IMR-90 (cell line): Measurements from ENCODE around the gene LINC01488. TPM values are rescaled to one million over a fixed set of nuclear protein-coding genes. Genes with fewer than 3 reads are reported as not detected.
A peak's percentile ranks its signal among the peaks of the same experiment; 100 is the strongest.

ENCODE experiments used
- ATAC-seq: fragments of 200-7000 bp; cut with Tn5 transposase; 2 replicates; pipeline ENCODE4 v1.9.1; 2020; ENCODE audit warnings: low read depth, mild to moderate bottlenecking, moderate library complexity
- BruUV-seq: library from RNA; stranded (reverse); fragments of 400-500 nt; replicated peaks from 2 replicates; lab custom pipeline; 2021; lab: Mats Ljungman, UMichigan
- CTCF ChIA-PET: fragments of 300-600 bp; formaldehyde crosslinking; extraction: SDS; loops from one replicate; lab custom pipeline; 2021; ENCODE audit warnings: antibody characterized with exemption; lab: Yijun Ruan, JAX
- POLR2A ChIA-PET: fragments of 300-600 bp; sonication (Branson Sonifier 250); formaldehyde crosslinking; loops from one replicate; lab custom pipeline; 2022; ENCODE audit warnings: antibody characterized with exemption; ENCODE audit not compliant: unreplicated experiment; lab: Charles Lee
- DNase-seq: peaks from one replicate; pipeline ENCODE4 v3.0.0; 2013
- H2AFZ ChIP-seq: replicated peaks from 2 replicates; pipeline ENCODE3; 2013; ENCODE audit warnings: low read length, mild to moderate bottlenecking; ENCODE audit not compliant: poor library complexity
- H2AK5ac ChIP-seq: 2 replicates; pipeline ENCODE4 v1.6.1; 2013; ENCODE audit warnings: low read depth, low read length, inconsistent platforms
- H2AK9ac ChIP-seq: replicated peaks from 2 replicates; pipeline ENCODE3; 2013; ENCODE audit warnings: mild to moderate bottlenecking, low read depth, low read length, moderate library complexity; ENCODE audit not compliant: poor library complexity
- H2BK120ac ChIP-seq: 2 replicates; pipeline ENCODE4 v1.6.1; 2013; ENCODE audit warnings: low read depth, low read length, inconsistent platforms
- H2BK15ac ChIP-seq: 3 replicates; pipeline ENCODE4 v1.6.1; 2013; ENCODE audit warnings: low read depth, low read length, inconsistent platforms
- H2BK20ac ChIP-seq: 2 replicates; pipeline ENCODE4 v1.6.1; 2013; ENCODE audit warnings: low read depth, mild to moderate bottlenecking, inconsistent platforms, low read length, moderate library complexity
- H2BK5ac ChIP-seq: 2 replicates; pipeline ENCODE4 v1.6.1; 2013; ENCODE audit warnings: mild to moderate bottlenecking, low read depth, low read length, inconsistent platforms; ENCODE audit not compliant: poor library complexity, severe bottlenecking
- H3K14ac ChIP-seq: replicated peaks from 2 replicates; pipeline ENCODE4 v1.6.1; 2013; ENCODE audit warnings: low read depth, low read length, inconsistent platforms
- H3K18ac ChIP-seq: 2 replicates; pipeline ENCODE4 v1.6.1; 2013; ENCODE audit warnings: low read depth, low read length, control low read depth
- H3K23ac ChIP-seq: 2 replicates; pipeline ENCODE4 v1.6.1; 2013; ENCODE audit warnings: low read depth, low read length, inconsistent platforms
- H3K27ac ChIP-seq: 2 replicates; pipeline ENCODE4 v1.5.1; 2013; ENCODE audit warnings: mild to moderate bottlenecking, control low read depth, low read length; ENCODE audit not compliant: insufficient read depth
- H3K27me3 ChIP-seq: 2 replicates; pipeline ENCODE4 v1.6.1; 2013; ENCODE audit warnings: low read length; ENCODE audit not compliant: control insufficient read depth, insufficient read depth
- H3K36me3 ChIP-seq: 2 replicates; pipeline ENCODE4 v1.6.1; 2013; ENCODE audit warnings: low read length, mixed read lengths; ENCODE audit not compliant: control insufficient read depth, insufficient read depth
- H3K4ac ChIP-seq: 2 replicates; pipeline ENCODE4 v1.6.1; 2013; ENCODE audit warnings: low read depth, low read length, inconsistent platforms
- H3K4me1 ChIP-seq: 2 replicates; pipeline ENCODE4 v1.6.1; 2013; ENCODE audit warnings: low read length, mixed read lengths; ENCODE audit not compliant: control insufficient read depth, insufficient read depth
- H3K4me2 ChIP-seq: 2 replicates; pipeline ENCODE4 v1.6.1; 2013; ENCODE audit warnings: low read depth, mild to moderate bottlenecking, control low read depth, low read length, moderate library complexity
- H3K4me3 ChIP-seq: 2 replicates; pipeline ENCODE4 v1.5.1; 2013; ENCODE audit warnings: low read depth, mild to moderate bottlenecking, control low read depth, low read length, moderate library complexity; ENCODE audit not compliant: insufficient read depth
- H3K56ac ChIP-seq: 2 replicates; pipeline ENCODE4 v1.6.1; 2013; ENCODE audit warnings: low read length, inconsistent platforms; ENCODE audit not compliant: insufficient read depth; ENCODE audit errors: extremely low read depth
- H3K79me1 ChIP-seq, 2 experiments: 2 replicates each; pipeline ENCODE4 v1.6.1; 2013; ENCODE audit warnings: low read length in 2 of 2, inconsistent platforms in 1 of 2, low read depth in 1 of 2
- H3K9ac ChIP-seq: 2 replicates; pipeline ENCODE4 v1.6.1; 2013; ENCODE audit warnings: low read depth, low read length, control low read depth
- H3K9me1 ChIP-seq: 2 replicates; pipeline ENCODE4 v1.6.1; 2013; ENCODE audit warnings: low read length, inconsistent platforms; ENCODE audit not compliant: insufficient read depth
- H3K9me3 ChIP-seq: 2 replicates; pipeline ENCODE4 v1.6.1; 2013; ENCODE audit warnings: low read length; ENCODE audit not compliant: control insufficient read depth, insufficient read depth
- H4K20me1 ChIP-seq: 2 replicates; pipeline ENCODE4 v1.6.1; 2013; ENCODE audit warnings: low read length, inconsistent platforms; ENCODE audit not compliant: insufficient read depth
- H4K5ac ChIP-seq: 2 replicates; pipeline ENCODE4 v1.6.1; 2013; ENCODE audit warnings: mild to moderate bottlenecking, low read depth, low read length, control low read depth
- H4K8ac ChIP-seq, 2 experiments: 2 replicates each; pipeline ENCODE4 v1.6.1; 2013; ENCODE audit warnings: low read depth in 2 of 2, low read length in 2 of 2, control low read depth in 1 of 2, inconsistent platforms in 1 of 2
- H4K91ac ChIP-seq: 2 replicates; pipeline ENCODE4 v1.6.1; 2013; ENCODE audit warnings: low read depth, low read length, inconsistent platforms; ENCODE audit not compliant: insufficient read depth
- BHLHE40 ChIP-seq: fragments of 150-350 bp; IDR thresholded peaks from 2 replicates; pipeline ENCODE4 v1.6.1; 2016; ENCODE audit warnings: mild to moderate bottlenecking, low read depth, low read length
- CHD1 ChIP-seq: IDR thresholded peaks from 2 replicates; pipeline ENCODE4 v1.6.1; 2012; ENCODE audit warnings: low read depth, low read length, improper control_type of control experiment
- FOS ChIP-seq: fragments of 150-350 bp; IDR thresholded peaks from 2 replicates; pipeline ENCODE4 v1.6.1; 2016; ENCODE audit warnings: low read depth, low read length
- MAFK ChIP-seq: IDR thresholded peaks from 2 replicates; pipeline ENCODE4 v1.6.1; 2012; ENCODE audit warnings: low read depth, low read length, improper control_type of control experiment
- MXI1 ChIP-seq: IDR thresholded peaks from 2 replicates; pipeline ENCODE4 v1.6.1; 2012; ENCODE audit warnings: low read depth, mild to moderate bottlenecking, low read length, moderate library complexity, borderline replicate concordance
- POLR2A ChIP-seq: IDR thresholded peaks from 2 replicates; pipeline ENCODE4 v1.6.1; 2012; ENCODE audit warnings: mild to moderate bottlenecking, low read depth, low read length
- RAD21 ChIP-seq: IDR thresholded peaks from 2 replicates; pipeline ENCODE4 v1.6.1; 2012; ENCODE audit warnings: low read length, improper control_type of control experiment
- SMC3 ChIP-seq: fragments of 150-350 bp; IDR thresholded peaks from 2 replicates; pipeline ENCODE4 v1.6.1; 2016; ENCODE audit warnings: low read depth, mild to moderate bottlenecking, antibody characterized with exemption, low read length, moderate library complexity
- WGBS, 2 experiments: methylation state at CpG; one replicate each; pipeline versions ENCODE4 v1.1.5 to v1.1.7; 2013; ENCODE audit warnings: missing lambda C conversion rate in 2 of 2; ENCODE audit not compliant: insufficient read length in 1 of 2; ENCODE audit errors: extremely low coverage in 2 of 2; 5-methylcytosine and 5-hydroxymethylcytosine counted together
- dilution Hi-C: fragments of 300-500 bp; cut with HindIII; formaldehyde crosslinking; loops from one replicate; pipeline ENCODE4 v1.14.3; 2018; ENCODE audit warnings: low sequenced_read_pairs; ENCODE audit not compliant: unreplicated experiment
- in situ Hi-C: fragments of 300-500 bp; cut with MboI; formaldehyde crosslinking; loops from 3 replicates; pipeline ENCODE4 v1.14.3; 2019; ENCODE audit warnings: low sequenced_read_pairs, inconsistent platforms, mixed read lengths
- intact Hi-C: fragments of 100-400 bp; cut with micrococcal nuclease; formaldehyde crosslinking; loops from 2 replicates; pipeline ENCODE4 v1.10.0; 2022
- polyA plus RNA-seq, 3 experiments: library from polyadenylated mRNA; depleted of rRNA; stranded (reverse); fragments of >200 nt; gene quantifications; 2 replicates each; pipeline ENCODE4 v1.2.3, GENCODE V29; 2012; ENCODE audit warnings: low replicate concordance in 1 of 3
- total RNA-seq: library from RNA; depleted of rRNA; stranded (reverse); fragments of >200 nt; gene quantifications from 2 replicates; pipeline ENCODE4 v1.2.3, GENCODE V29; 2012
- TF ChIP-seq, protein P1 (sequence below): conservative IDR thresholded peaks from 2 replicates; pipeline ENCODE4 v1.5.1; 2012; ENCODE audit warnings: mild to moderate bottlenecking, low read depth, low read length, improper control_type of control experiment
- TF ChIP-seq, protein P2 (sequence below): fragments of 150-350 bp; IDR thresholded peaks from 2 replicates; pipeline ENCODE4 v1.6.1; 2016; ENCODE audit warnings: low read depth, mild to moderate bottlenecking, low read length, moderate library complexity, borderline replicate concordance
- TF ChIP-seq, protein P3 (sequence below): fragments of 150-350 bp; IDR thresholded peaks from 2 replicates; pipeline ENCODE4 v1.6.1; 2017; ENCODE audit warnings: mild to moderate bottlenecking, antibody characterized with exemption, low read length, low read depth

The LINC01488 gene
- total and polyA plus RNA-seq, 2 of the 4 experiments (the other 2 are of a cell fraction) = not detected

DNA sequence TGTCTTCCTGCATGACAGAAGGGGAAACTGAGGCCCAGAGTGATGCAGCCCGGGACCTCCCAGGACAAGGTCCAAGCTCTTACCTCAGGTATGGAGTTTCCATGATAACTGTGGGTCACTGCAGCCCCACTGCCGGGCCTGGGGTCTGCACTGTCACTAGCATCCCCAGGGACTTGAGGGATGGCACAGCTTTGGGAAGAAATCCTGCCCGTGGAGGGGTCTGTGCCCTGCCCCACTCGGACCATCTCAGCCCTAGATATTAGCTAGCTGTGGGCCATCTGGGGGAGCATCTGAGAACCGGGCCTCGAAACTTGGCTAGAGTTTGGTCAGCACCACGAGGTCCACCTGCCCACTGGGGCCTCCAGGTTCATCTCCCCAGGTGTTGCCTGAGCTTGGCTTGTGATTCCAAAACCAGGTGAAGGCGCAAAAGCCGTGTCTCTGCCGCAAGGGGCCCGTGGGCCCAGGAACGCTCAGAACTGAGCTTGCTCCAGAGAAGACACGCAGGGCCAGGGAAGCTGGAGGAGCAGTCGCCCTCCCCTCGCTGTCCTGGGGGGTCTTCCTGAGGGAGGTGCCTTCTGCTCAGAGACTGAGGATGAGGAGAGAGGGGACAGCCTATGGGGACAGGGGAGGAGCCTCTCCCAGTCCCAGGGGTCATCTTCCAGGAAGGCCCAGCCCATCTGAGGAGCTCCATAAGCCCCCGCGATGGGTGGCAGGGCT, 4.8 kb downstream of the LINC01488 start:
- H3K23ac ChIP-seq = no peak overlapping the region
- POLR2A ChIA-PET = no interaction called here
- H3K4me2 ChIP-seq = no peak overlapping the region
- ATAC-seq (no peak), DNase-seq (no peak)
- no peak overlapping the region; the same call in 1 of the 2 replicates for H2AK5ac ChIP-seq
- WGBS, 2 experiments = 88% methylated on average over 9 of the region's 17 CpGs; no CpG with 5 or more reads in 1 of the 2 experiments
- intact Hi-C loops = no loop called here
- H3K27me3 ChIP-seq = peaks cover 3% of the 10 kb centered on the region; the same call in 1 of the 2 replicates
- H2BK15ac ChIP-seq = no peak overlapping the region
- H4K8ac ChIP-seq = no peak overlapping the region
- H2BK5ac ChIP-seq = no peak overlapping the region
- no peak overlapping the region for H2BK20ac ChIP-seq
- no peak overlapping the region for H3K18ac ChIP-seq
- H3K9me3 ChIP-seq = no peaks in the 10 kb centered on the region
- H3K9ac ChIP-seq = no peak overlapping the region
- no peak overlapping the region for H2BK120ac ChIP-seq
- no peak overlapping the region for H4K91ac ChIP-seq
- H3K4ac ChIP-seq = no peak overlapping the region
- no peaks in the 10 kb centered on the region for H3K9me1 ChIP-seq
- H3K14ac ChIP-seq = no peak overlapping the region; the same call in 1 of the 2 replicates
- no peaks in the 10 kb centered on the region for H3K4me1 ChIP-seq
- dilution Hi-C loops = no loop called here
- H3K4me3 ChIP-seq = no peak overlapping the region
- no peak overlapping the region for H3K27ac ChIP-seq
- peak overlapping the region; percentile 48 for H2AFZ ChIP-seq
- no peak overlapping the region for H3K56ac ChIP-seq
- BruUV-seq = no TSS peak
- TF ChIP-seq MXI1 (no peak), BHLHE40 (no peak), MAFK (no peak), SMC3 (no peak), POLR2A (no peak), FOS (no peak), CHD1 (no peak), RAD21 (no peak)
- TF ChIP-seq, protein P1, sequence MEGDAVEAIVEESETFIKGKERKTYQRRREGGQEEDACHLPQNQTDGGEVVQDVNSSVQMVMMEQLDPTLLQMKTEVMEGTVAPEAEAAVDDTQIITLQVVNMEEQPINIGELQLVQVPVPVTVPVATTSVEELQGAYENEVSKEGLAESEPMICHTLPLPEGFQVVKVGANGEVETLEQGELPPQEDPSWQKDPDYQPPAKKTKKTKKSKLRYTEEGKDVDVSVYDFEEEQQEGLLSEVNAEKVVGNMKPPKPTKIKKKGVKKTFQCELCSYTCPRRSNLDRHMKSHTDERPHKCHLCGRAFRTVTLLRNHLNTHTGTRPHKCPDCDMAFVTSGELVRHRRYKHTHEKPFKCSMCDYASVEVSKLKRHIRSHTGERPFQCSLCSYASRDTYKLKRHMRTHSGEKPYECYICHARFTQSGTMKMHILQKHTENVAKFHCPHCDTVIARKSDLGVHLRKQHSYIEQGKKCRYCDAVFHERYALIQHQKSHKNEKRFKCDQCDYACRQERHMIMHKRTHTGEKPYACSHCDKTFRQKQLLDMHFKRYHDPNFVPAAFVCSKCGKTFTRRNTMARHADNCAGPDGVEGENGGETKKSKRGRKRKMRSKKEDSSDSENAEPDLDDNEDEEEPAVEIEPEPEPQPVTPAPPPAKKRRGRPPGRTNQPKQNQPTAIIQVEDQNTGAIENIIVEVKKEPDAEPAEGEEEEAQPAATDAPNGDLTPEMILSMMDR = no peak
- TF ChIP-seq, protein P2, sequence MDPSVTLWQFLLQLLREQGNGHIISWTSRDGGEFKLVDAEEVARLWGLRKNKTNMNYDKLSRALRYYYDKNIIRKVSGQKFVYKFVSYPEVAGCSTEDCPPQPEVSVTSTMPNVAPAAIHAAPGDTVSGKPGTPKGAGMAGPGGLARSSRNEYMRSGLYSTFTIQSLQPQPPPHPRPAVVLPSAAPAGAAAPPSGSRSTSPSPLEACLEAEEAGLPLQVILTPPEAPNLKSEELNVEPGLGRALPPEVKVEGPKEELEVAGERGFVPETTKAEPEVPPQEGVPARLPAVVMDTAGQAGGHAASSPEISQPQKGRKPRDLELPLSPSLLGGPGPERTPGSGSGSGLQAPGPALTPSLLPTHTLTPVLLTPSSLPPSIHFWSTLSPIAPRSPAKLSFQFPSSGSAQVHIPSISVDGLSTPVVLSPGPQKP = no peak
- TF ChIP-seq, protein P3, sequence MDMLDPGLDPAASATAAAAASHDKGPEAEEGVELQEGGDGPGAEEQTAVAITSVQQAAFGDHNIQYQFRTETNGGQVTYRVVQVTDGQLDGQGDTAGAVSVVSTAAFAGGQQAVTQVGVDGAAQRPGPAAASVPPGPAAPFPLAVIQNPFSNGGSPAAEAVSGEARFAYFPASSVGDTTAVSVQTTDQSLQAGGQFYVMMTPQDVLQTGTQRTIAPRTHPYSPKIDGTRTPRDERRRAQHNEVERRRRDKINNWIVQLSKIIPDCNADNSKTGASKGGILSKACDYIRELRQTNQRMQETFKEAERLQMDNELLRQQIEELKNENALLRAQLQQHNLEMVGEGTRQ = no peak
- H3K79me1 ChIP-seq = no peaks in the 10 kb centered on the region
- H3K36me3 ChIP-seq = no peaks in the 10 kb centered on the region
- in situ Hi-C loops = no loop called here
- CTCF ChIA-PET = no interaction called here
- H4K5ac ChIP-seq = no peak overlapping the region
- no peak overlapping the region for H2AK9ac ChIP-seq
- H4K20me1 ChIP-seq = no peaks in the 10 kb centered on the region
